Activated T-cell treated with anti-CD3 and anti-CD28 coated beads for 4 hours (primary cell): ENCODE results near the gene LRRC66.

Experiments used
- DNase-seq: peaks from one replicate; pipeline ENCODE4 v3.0.0-alpha.2; 2020

The LRRC66 gene, protein sequence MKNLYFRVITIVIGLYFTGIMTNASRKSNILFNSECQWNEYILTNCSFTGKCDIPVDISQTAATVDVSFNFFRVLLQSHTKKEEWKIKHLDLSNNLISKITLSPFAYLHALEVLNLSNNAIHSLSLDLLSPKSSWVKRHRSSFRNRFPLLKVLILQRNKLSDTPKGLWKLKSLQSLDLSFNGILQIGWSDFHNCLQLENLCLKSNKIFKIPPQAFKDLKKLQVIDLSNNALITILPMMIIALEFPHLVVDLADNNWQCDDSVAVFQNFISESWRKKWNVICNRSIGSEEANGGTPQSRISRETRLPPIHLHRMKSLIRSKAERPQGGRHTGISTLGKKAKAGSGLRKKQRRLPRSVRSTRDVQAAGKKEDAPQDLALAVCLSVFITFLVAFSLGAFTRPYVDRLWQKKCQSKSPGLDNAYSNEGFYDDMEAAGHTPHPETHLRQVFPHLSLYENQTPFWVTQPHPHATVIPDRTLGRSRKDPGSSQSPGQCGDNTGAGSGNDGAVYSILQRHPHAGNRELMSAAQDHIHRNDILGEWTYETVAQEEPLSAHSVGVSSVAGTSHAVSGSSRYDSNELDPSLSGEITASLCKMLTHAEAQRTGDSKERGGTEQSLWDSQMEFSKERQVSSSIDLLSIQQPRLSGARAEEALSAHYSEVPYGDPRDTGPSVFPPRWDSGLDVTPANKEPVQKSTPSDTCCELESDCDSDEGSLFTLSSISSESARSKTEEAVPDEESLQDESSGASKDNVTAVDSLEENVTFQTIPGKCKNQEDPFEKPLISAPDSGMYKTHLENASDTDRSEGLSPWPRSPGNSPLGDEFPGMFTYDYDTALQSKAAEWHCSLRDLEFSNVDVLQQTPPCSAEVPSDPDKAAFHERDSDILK

DNA sequence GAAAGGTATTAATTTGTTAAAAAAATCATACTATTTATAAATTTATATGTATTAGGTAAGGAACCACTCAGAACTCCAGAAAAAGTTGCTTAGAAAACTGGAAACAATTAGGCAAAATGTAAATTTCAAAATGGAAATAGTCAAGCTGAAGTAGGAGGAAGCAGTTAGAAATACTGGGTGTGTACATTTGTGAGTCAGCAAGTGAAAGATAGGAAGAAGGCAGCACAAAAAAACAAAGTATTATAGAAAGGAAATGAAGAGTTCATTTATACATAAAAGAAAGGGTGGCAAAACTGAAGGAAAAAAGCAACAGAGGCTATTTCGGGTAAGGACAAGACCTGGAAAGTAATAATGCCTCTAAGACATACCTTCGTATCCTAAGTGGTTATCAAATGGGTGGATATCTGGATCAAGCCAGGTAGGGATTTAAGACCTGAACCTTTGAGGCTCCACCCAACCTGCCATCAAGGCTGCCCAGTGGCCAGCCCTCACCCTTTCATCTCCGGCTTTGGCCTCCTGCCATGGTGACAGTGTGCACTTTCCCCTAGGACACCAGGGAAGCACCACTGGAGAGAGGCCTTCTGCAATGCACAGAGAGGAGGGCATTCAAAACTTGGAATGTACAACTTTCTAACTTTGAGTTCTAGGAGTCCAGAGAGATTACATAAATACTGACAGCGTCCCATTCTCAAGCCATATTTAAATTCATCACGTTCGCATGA, at the start of gene LRRC66:
TSS of gene LRRC66 (minus strand) at position 428 of the 722 bp plus-strand sequence. CDS start 2,750 bp downstream, outside the sequence.
- no peak for DNase-seq

DNA sequence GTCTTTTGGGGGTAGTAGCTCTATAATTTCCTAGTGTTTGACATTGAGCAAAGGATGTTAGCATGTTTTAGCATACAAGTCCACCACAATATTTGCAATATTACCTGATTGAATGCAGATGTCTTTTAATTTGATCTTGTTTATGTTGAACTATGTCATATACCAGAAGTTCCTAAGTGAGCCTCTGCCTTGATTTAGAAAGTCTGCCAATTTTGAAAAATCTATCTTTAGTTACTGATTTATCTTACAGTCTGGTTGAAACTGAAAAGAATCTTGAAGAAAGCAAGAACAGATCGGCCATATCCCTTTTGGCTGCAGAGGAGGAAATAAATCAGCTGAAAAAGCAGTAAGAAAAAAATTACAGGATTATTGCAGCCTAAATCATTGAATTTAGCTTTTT, 49.4 kb upstream of the LRRC66 start:
- no peak for DNase-seq

DNA sequence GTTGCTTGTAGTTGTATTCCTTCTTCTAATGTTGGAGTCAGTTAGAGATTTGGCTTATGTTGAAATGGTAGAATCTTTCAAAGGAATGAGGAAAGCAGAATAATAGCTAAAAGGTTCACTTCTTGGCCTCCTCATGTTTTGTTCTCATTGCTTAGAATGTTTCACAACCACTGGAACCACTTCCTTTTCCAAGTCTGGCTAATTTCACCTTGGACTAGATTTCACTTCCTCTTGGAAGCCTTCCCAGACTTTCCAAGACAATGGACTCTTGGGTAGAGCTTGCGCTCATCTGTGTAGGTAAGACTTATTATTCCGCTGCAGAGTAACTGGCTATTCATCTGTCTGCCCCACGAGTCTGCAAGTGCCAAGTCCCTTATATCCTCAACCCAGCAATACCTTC, 39.2 kb upstream of the LRRC66 start:
- DNase-seq = no peak

DNA sequence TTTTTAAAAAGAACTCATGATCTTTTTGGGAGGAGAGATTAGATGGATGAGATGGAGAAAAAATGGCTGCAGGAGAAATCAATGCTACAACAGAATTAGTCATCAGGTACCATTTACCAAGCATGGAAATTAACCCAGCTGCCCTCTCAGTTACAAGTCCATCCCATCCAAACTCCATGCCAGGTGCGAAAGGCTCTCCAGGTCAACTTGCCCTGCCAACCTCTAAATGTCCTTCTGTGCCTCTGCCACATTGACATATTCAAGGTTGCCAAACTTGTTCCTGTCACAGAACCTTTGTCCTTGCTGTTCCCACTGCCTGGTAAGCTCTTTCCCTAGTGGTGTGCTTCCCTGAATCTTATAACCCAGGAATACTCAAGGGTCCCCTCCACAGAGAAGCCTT, 38.1 kb upstream of the LRRC66 start:
- no peak for DNase-seq

DNA sequence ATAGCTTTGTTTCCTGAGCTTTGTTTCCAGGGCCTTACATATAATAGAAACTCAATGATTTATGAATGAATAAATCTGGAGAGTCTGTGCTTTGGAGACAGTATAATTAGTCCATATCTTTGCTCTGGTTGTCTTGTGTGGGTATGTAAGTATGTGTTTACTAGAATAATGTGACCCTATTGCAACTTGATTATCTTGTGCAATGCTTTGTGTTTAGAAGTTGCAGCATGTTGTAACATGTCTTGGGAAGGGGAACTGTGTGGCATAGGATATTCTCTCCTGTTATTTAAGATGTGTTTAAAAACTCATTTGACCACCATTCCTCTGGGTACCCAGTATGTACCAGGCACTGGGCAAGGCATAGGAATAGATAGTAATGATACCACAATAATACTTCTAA, 37.0 kb upstream of the LRRC66 start:
- no peak for DNase-seq

DNA sequence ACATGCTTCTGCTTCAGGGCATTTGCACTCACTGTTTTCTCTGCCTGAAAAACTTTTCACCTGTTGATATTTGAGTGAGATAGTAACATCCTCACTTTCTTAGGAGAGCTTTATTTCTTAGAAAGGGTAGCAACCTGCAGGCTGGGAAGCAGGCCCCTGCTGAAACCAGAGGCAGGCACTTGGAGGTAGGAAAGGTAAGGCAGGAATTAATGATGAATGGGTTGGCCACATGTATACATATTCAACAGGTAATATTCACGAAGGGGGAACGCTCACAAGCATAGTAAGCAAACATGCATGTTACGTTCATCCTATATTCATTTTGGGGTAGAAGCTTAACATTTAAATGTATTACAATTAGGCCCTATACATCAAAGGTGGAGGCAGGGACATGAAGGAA, 34.1 kb upstream of the LRRC66 start:
- DNase-seq = no peak

DNA sequence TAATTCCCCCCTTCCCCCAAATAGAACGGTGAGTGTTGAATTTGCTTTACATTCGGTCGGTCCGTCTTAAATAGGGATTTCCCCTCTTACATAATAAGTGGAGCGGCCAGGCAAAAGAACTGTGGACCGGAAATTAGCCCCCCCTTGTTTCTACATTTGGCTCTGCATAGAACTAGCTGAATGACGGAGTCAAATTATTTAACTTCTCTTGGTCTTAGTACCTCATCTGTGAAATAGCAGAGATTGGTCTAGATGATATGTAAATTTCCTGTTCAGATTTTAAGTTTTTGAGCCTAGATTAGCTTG, 32.3 kb upstream of the LRRC66 start:
- DNase-seq = no peak

DNA sequence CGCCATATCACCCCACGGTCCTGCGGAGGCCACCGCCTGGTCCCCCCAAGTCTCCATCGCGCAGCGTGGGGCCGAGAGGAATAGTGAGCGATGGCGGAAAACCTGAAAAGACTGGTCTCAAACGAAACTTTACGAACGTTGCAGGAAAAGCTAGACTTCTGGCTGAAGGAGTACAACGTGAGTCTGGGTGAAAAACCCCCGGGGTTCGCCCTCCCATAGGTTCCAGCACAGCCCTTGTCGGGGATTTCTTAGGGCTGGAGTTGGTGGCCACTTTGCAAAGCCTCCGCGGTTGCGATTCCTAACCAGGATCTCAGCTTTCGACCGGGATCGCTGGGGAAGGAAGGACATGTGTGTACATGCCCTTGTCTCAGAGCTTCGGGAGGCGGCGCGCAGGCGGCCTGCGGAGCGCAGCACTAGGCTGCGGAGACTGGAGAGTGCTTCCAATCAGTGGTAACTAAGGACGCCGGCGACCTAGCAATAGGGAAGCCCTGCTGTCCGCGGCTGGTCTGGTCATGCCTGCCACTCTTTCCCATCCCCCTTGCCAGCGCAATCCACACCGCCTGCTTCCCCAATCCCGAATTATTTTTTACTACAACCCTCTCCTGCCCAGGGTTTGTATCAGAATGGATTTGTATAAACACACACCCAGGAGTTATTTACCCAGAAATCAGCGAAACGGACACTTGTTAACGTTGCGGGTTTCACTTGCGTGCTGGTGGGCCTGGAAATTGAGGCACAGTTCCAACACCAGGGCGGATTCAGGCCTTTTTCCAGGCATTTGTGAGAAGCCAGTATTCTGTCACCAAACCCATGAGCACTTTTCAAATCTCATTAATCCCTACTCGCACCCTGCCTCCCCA, 31.7 kb upstream of the LRRC66 start:
- DNase-seq = no peak

DNA sequence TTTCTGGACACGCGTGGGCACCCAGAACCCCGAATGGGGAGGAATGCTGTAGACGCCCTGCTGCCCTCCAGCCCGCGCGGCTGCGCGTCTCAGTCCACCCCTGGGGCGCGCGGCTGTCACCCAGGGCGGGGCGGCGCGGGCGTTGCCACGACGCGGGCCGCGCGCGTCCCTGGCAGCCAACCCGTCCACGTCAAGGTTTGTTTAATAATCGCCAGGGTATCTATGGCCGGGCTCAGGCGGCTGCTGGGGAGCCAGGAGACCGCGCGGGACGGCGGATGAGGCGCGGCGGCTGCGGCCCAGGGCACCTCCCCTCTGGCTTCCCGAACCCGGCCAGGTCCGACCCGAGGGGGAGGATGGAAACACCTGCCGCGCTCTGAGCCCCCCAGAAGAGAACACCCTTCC, 31.1 kb upstream of the LRRC66 start, which contains the start of gene SPATA18:
TSS of gene SPATA18 (plus strand) at position 92 of the 402 bp plus-strand sequence. CDS start 401 bp downstream, outside the sequence.
- DNase-seq = no peak

DNA sequence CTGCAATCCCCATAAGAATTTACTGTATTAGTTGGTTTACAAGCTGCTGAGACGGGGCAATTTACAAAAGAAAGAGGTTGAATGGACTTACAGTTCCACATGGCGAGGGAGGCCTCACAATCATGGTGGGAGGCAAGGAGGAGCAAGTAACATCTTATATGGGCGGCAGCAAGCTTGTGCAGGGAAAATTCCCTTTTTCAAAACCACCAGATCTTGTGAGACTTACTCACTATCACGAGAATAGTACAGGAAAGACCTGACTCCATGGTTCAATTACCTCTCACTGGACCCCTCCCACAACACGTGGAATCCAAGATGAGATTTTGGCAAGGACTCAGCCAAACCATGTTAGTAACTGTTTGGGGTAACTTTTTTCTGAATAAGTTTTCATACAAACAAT, 29.1 kb upstream of the LRRC66 start:
- no peak for DNase-seq

DNA sequence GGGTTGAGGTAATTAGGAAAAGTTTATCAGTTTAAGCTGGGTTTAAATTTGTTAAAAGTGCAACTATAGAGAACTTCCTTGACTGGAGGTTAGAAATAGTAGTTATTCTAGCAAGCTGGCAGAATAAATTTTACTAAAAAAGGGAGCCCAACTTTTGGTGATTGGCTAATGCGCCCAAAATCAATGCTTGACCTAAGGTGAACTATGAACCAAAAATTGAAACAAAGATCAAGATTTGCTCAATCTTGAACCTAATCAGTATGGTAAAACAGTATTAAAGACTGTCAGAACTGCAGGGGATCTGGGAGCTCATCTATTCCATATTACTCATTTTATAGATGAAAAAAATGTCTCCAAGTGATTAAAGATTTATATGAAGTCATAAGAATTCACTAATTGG, 24.9 kb upstream of the LRRC66 start:
- no peak for DNase-seq

DNA sequence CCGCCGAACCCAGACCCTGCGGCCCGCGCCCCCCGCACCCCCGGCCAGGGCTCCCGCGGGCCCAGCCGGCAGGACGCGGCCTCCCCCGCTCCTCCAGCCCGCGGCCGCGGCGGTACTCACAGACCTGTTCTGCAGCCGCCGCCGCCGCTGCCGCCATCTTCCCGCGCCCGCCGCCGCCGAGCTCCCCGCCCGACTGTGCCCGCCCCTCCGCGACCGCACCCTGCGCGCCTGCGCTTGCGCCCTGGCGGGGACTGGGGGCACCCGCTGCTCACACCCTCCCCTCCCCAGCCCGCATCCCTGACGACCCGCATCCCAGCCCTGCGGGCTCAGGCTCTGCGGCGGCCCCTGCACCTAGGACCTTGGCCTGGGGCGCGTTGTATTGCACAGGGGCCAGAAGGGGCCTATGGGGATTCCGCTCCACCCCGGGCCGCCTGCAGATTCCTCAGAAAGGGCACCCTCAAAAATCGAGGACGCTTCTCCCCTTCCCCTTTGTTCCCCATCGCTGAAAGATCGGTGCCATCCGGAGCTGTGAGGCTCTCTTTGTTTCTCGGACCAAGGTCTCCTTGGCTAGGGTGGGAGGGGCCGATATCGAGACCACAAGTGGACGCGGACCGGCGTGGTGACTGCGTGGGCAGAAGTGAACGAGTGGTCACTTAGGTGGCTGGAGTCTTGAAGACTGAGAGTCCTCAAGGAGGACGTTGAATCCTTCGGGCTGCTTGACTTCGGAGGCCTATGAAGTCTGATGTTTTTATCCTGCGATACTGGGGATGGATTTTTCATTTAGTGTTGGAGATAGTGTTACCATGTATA, 18.1 kb upstream of the LRRC66 start, which contains the start of gene SGCB:
TSS of gene SGCB (minus strand) at position 197 of the 810 bp plus-strand sequence. CDS start at position 157, 40 bp downstream.
- DNase-seq = peak; percentile 60

DNA sequence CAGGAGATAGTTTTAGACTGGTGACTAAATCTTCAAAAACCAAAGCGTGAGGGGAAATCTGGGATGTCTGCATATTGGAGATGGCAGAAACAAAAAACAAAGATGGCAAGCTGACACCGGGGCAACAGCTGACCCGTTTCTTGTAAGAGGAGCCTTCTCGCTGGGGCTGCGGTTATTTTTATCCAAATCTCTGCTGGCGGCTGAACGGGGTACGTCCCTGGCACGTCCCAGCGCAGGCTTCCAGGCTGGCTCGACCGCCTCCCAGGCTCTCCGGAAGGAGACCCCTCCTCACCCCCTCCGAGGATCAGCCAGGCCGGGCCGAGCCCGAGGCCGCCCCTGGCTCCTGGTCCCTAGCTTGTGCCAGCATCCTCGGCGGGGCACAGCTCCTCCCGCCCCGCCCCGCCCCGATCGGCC, 17.5 kb upstream of the LRRC66 start:
- no peak for DNase-seq

DNA sequence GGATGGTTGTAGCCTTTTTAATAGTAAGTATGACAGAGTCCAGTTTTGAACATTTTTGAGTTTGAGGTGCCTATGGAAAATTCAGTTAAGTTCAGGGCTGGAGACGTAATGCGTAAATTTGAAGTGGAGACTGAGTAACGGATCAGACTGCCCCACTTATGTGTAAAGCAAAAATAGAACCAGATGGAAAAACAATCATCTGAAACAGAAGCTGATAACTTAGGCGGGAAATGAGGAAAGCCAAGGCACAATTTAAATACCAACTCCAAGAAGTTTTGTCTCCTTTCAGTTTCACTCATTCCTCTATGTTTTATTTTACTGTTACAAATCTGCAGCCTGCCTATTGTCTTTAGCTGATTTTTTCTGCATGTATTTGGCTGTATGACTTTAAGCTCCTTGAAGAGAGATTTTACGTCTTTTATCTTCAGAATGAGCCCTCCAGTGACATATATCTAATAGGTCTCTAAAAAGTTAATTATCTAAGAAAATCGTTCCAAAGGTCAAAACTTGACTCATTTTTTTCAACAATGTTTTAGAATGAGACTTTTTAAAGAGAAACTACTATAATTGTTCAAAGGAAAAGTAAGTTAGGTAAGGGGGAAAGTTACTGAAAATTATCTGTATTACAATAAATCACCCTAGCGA, 16.8 kb upstream of the LRRC66 start:
- DNase-seq = no peak

DNA sequence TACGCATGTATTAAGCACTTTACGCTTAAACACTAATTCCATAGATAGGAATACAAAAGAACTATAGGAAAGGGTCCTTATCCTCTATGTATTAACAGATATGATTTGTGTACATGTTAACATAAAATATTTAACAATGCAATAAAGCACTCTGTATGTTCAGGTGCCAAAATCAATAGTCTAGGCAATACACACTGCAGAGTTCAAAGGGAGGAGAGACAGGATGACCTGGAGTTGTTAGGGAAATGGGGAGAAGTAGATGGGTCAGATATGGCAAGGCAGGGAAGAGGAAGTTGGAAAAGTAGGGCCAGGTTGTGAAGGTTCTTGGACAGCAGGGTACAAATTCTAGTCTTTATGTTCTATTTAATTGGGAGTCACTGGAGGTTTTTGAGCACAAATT, 15.0 kb upstream of the LRRC66 start:
- DNase-seq = no peak

DNA sequence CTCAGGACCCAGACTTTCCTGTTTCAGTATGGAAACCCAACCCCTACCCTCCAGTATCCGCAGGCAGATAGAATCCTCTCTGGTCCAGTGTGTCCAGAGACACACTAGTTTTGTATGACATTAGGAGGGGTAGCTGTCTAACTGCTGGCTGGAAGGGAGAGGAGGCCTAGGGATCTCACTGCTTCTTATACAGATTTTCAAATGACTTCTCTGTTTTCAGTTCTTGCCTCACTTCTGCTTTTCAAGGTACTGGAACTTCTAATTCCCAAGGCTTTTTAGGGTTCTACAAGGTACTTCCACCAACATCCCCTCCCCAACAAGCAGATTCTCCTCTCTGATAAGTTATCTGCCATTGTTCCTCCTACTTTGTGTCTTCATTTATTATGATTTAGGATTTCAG, 11.8 kb upstream of the LRRC66 start:
- DNase-seq = no peak

DNA sequence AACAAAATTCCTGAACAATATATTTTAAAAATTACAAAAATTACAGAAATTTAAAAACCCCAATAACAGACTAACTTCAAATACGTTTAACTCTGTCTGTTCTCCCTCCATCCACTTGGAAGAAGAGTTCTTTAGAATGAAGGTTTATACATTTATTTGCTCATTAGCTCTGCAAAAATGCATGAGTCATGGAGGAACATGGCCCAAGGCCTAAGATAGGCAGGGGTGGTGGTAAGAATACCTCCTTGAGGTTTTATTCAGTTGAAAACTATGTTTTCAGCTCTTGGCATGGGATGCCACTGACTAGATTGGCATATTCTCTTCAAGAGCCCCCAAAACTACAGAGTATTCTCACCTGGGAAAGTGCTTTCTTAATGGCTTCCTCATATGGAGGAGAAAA, 8.8 kb upstream of the LRRC66 start:
- no peak for DNase-seq

DNA sequence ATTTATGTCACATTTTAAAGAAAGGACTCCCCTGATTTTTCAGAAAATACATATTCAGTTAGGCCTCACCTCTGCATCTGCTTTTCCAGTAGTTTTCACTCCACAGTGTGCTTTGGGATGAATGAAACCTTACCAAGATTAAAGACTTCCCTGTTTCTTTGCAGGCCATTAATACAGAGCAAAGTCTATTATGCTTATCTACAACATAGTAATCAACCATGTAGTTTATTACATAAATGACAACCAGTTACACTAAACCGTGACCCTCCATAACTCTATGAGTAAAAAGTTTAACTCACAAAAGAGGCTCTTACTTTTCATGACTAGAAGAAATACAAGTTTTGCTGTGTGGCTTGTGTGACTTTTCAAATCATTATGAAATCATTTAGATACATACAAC, 2.3 kb downstream of the LRRC66 start:
- no peak for DNase-seq

DNA sequence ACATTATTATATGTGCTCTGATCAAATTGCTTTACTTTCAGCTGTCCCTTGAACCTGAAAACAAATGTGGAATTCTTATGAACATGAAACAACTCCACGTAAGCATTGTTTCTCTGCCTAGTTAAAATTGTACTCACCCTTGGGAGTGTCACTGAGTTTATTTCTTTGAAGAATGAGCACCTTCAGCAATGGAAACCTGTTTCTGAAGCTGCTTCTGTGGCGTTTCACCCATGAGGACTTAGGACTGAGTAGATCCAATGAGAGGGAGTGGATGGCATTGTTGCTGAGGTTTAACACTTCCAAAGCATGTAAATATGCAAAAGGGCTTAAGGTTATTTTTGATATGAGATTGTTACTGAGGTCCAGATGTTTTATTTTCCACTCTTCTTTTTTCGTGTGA, 3.2 kb downstream of the LRRC66 start:
- DNase-seq = no peak

DNA sequence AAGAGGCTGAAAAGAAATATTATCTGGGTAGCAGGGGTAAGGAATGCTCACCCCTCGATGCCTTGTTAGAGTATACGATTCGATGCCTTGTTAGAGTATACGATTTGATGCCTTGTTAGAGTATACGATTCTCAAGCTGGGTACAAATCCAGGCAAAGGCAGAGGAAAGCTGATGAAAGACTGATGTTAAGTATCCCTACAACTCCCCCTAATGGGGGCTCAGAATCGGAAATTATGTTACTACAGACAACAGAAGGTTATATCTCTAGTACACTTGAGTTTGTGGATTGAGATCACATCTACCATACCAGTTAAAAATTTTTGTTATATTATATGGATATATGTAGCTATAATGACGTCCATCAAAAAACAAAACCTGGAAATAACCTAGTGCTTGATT, 4.8 kb downstream of the LRRC66 start:
- DNase-seq = no peak

DNA sequence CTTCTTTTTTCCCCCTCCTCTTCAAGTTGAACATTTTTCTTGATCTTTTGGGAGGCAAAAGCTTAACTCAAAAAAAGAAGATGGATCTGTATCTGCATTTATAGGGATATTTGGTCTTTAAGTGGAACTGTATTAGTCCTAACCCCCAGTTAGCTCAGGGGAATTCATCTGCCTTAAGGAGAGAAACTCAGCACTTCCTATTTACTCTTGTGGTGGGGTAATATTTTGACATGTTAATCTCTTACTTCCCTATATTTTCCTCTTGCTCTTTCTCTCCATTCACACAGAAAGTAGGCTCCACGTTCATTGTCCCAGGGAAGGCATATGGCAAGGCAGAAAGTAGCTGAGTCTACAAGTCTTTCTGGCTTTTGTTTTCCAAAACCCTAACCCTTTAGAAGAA, 5.3 kb downstream of the LRRC66 start:
- no peak for DNase-seq
